Panc1 (cell line): ENCODE measurements around the gene COMMD9.

ENCODE experiments used
- CTCF ChIP-seq: fragments of 450-650 bp; IDR thresholded peaks from 2 replicates; pipeline ENCODE4 v1.5.1; 2017; ENCODE audit warnings: mild to moderate bottlenecking
- POLR2AphosphoS5 ChIP-seq: IDR thresholded peaks from 2 replicates; pipeline ENCODE4 v1.6.1; 2012; ENCODE audit warnings: mild to moderate bottlenecking, low read depth, low read length, moderate library complexity
- REST ChIP-seq, 2 experiments: IDR thresholded peaks; 2 replicates each; pipeline ENCODE4 v1.6.1; 2011 to 2012; ENCODE audit warnings: low read depth in 2 of 2, control low read depth in 1 of 2, low read length in 1 of 2, mild to moderate bottlenecking in 1 of 2, moderate library complexity in 1 of 2; ENCODE audit not compliant: insufficient read depth in 1 of 2
- SIN3A ChIP-seq: IDR thresholded peaks from 2 replicates; pipeline ENCODE4 v1.6.1; 2012; ENCODE audit warnings: low read depth, mild to moderate bottlenecking, low read length, moderate library complexity, borderline replicate concordance; ENCODE audit not compliant: insufficient read depth
- TCF7L2 ChIP-seq: IDR thresholded peaks from 2 replicates; pipeline ENCODE4 v1.6.1; 2011; ENCODE audit warnings: mild to moderate bottlenecking, low read depth, low read length, inconsistent platforms

GRCh38 chr11:36235750-36236149 is 53.5 kb downstream of the COMMD9 start:
- TF ChIP-seq CTCF: no peak
- TF ChIP-seq TCF7L2: no peak
- TF ChIP-seq SIN3A: no peak
- no peak for TF ChIP-seq REST (IDR thresholded peaks at IDR 0.05; ENCODE audit: insufficient read depth in 1 of 2, low read depth in 2 of 2, low read length in 1 of 2)
- no peak for TF ChIP-seq POLR2AphosphoS5
